Fibroblast of skin of right quadriceps (primary cell): ENCODE results near the gene VASH1.
A peak's percentile ranks its signal among the peaks of the same experiment; 100 is the strongest.
"Not testable (repeated sequence)": the region's sequence is repeated elsewhere in the genome, so short reads cannot be mapped to it uniquely, and the experiment has no call there.

Experiments
- DNase-seq: peaks from one replicate; pipeline ENCODE4 v3.0.0-alpha.2; 2013

VASH1 gene

GRCh38 chr14:76761136-76761959 is at the start of gene VASH1:
VASH1 (plus strand) TSS chr14:76761468; CDS start chr14:76762822, 1,354 bp downstream.
- peak; percentile 72 for DNase-seq

GRCh38 chr14:76713121-76713520 is 48.1 kb upstream of the VASH1 start:
- no peak for DNase-seq

GRCh38 chr14:76714470-76714869 is 46.8 kb upstream of the VASH1 start:
- DNase-seq = no peak

GRCh38 chr14:76715101-76715500 is 46.2 kb upstream of the VASH1 start:
- DNase-seq = no peak

GRCh38 chr14:76715511-76716081 is 45.7 kb upstream of the VASH1 start:
- no peak for DNase-seq

GRCh38 chr14:76716285-76716684 is 45.0 kb upstream of the VASH1 start:
- DNase-seq = no peak

GRCh38 chr14:76717508-76718290 is 43.6 kb upstream of the VASH1 start:
- DNase-seq = no peak

GRCh38 chr14:76718306-76719040 is 42.8 kb upstream of the VASH1 start:
- DNase-seq = no peak

GRCh38 chr14:76719666-76720065 is 41.6 kb upstream of the VASH1 start:
- DNase-seq = no peak

- DNase-seq = peak; percentile 31
Observed at GRCh38 chr14:76720382-76720813, 40.9 kb upstream of the VASH1 start.

GRCh38 chr14:76721506-76721905 is 39.8 kb upstream of the VASH1 start:
- not testable (repeated sequence) for DNase-seq

GRCh38 chr14:76724651-76725550 is 36.4 kb upstream of the VASH1 start:
- no peak for DNase-seq

- DNase-seq = no peak
Observed at GRCh38 chr14:76726551-76726970, 34.7 kb upstream of the VASH1 start.

GRCh38 chr14:76727384-76727783 is 33.9 kb upstream of the VASH1 start:
- no peak for DNase-seq

GRCh38 chr14:76727901-76728300 is 33.4 kb upstream of the VASH1 start:
- DNase-seq = no peak

- no peak for DNase-seq
Observed at GRCh38 chr14:76729258-76729657, 32.0 kb upstream of the VASH1 start.

- DNase-seq = no peak
Observed at GRCh38 chr14:76729953-76730505, 31.2 kb upstream of the VASH1 start.

GRCh38 chr14:76734501-76734900 is 26.8 kb upstream of the VASH1 start:
- DNase-seq = not testable (repeated sequence)

- no peak for DNase-seq
Observed at GRCh38 chr14:76736514-76736913, 24.8 kb upstream of the VASH1 start.

- no peak for DNase-seq
Observed at GRCh38 chr14:76741074-76741473, 20.2 kb upstream of the VASH1 start.

GRCh38 chr14:76742185-76742584 is 19.1 kb upstream of the VASH1 start:
- DNase-seq = no peak
